Limb (tissue), 2 donors: ENCODE data around the gene CYP4F12.

ENCODE experiments used
- DNase-seq, 2 donors: peaks; one replicate each; pipeline ENCODE4 v3.0.0-alpha.2; 2016; ENCODE audit errors: extremely low spot score in 2 of 2

CYP4F12 gene

GRCh38 chr19:15672580-15673175, at the start of gene CYP4F12:
TSS of gene CYP4F12 (plus strand) at chr19:15673087. CDS start at chr19:15673530, 443 bp downstream.
- DNase-seq = peak; percentile 2 to 35

- DNase-seq = peak in 1 of 2 donors; percentile 38
Observed at GRCh38 chr19:15623711-15624318, 49.1 kb upstream of the CYP4F12 start.

GRCh38 chr19:15628236-15629002, 44.5 kb upstream of the CYP4F12 start:
- DNase-seq = no peak

GRCh38 chr19:15629003-15629880, 43.6 kb upstream of the CYP4F12 start:
- peak; percentile 36 to 83 for DNase-seq

GRCh38 chr19:15631817-15632216, 41.1 kb upstream of the CYP4F12 start:
- peak in 1 of 2 donors; percentile 41 for DNase-seq

GRCh38 chr19:15633082-15633835, 39.6 kb upstream of the CYP4F12 start:
- no peak for DNase-seq

- DNase-seq = no peak
Observed at GRCh38 chr19:15634105-15634504, 38.8 kb upstream of the CYP4F12 start.

- DNase-seq = no peak
Observed at GRCh38 chr19:15635016-15635805, 37.7 kb upstream of the CYP4F12 start.

GRCh38 chr19:15636026-15636425, 36.9 kb upstream of the CYP4F12 start:
- DNase-seq = no peak

- no peak for DNase-seq
Observed at GRCh38 chr19:15639596-15639995, 33.3 kb upstream of the CYP4F12 start.

GRCh38 chr19:15640294-15640903, 32.5 kb upstream of the CYP4F12 start, which contains the start of gene CYP4F3:
TSS of gene CYP4F3 (plus strand) at chr19:15640897. CDS start at chr19:15641416, 519 bp downstream.
- DNase-seq = peak in 1 of 2 donors; percentile 37

GRCh38 chr19:15640904-15641597, 31.8 kb upstream of the CYP4F12 start:
- no peak for DNase-seq

- no peak for DNase-seq
Observed at GRCh38 chr19:15641901-15642491, 30.9 kb upstream of the CYP4F12 start.

- DNase-seq = no peak
Observed at GRCh38 chr19:15642807-15643206, 30.1 kb upstream of the CYP4F12 start.

- DNase-seq = no peak
Observed at GRCh38 chr19:15643387-15643786, 29.5 kb upstream of the CYP4F12 start.

- DNase-seq = no peak
Observed at GRCh38 chr19:15644066-15644741, 28.7 kb upstream of the CYP4F12 start.

GRCh38 chr19:15644816-15645215, 28.1 kb upstream of the CYP4F12 start:
- DNase-seq = no peak

- no peak for DNase-seq
Observed at GRCh38 chr19:15649526-15649925, 23.4 kb upstream of the CYP4F12 start.
